Activated CD8-positive, alpha-beta memory T cell treated with anti-CD3 and anti-CD28 coated beads for 48 hours (primary cell): Measurements from ENCODE around the gene MROH9.

ENCODE experiments used
- DNase-seq, 3 experiments: peaks; one replicate each; pipeline ENCODE4 v3.0.0-alpha.2; 2020; ENCODE audit warnings: low read depth in 2 of 3, low spot score in 2 of 3

MROH9 gene

DNA sequence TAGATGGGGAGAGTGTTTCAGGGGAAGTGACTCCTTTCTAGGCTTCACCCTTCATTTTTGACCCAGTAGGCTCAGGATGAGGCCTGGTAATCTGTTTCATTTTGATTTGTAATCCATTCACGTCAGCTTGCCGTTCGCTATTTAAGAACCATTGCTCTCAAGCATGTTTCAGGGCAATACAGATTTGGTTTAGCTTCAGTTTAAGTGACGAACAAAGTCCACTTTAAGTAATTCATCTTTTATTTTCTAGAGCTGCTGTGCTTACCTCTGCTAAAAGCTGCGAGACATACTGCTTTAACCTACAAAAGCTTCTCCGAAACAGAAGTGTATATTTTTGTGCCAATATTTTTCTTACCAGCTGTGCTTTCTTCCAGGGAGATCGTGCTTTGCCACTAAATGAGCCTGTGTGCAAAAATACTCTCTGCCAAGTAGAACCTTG is 146.4 kb downstream of the MROH9 start:
- DNase-seq = no peak

DNA sequence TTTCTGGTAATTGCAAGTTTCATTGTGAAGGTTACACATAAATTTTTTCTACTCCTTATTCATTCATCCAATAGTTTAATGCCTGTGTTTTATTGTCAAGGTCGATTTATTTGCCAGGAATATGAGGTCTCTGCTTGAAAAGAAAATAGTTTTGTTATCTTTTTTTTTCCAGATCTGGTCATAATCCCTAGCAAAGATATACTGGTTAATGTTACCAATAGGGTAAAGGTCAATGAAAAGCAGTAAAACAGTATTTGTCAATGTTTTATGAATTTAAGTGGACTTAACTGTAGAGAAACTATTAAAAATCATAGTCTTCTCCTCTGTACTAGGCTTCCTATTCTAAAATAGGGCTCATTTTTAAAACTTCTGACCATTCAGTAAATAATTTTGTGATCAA is 147.3 kb downstream of the MROH9 start:
- DNase-seq = no peak

DNA sequence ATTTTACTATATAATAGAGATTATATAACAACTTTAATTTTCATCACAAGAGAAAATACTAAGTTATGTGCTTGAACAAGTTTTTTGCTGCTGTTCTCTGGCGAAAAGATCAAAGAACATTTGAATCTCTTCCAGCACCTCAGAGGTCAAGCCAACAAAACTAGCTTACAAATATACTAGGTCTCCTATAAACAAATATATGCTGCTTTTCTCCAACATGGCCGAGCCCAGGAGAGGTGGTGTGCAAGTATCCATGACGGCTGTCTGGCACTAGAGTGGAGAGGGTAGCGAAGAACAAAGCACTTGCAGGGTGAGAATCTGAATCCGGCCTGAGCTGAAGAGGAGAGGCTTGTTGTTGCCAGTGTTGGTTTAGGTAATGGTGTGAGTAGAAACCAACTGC is 147.9 kb downstream of the MROH9 start:
- no peak for DNase-seq

DNA sequence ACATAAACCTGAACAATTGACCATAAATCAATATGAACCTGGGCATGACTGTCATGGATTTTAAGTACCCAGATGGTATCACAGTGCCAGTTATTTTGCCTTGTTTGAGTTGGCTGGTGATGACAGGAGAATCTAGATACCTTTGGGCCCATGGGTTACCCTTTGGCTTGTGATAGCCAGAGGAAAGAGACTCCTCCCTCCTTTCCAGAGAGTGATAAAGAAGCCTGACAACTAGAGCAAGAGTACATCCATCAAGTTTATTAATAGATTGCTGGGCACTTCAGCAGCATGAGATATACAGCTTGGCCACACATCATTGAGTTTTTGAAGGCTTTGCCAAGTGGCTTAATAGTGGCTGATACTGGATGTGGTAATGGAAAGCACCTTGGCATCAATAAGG is 148.8 kb downstream of the MROH9 start:
- DNase-seq = no peak

DNA sequence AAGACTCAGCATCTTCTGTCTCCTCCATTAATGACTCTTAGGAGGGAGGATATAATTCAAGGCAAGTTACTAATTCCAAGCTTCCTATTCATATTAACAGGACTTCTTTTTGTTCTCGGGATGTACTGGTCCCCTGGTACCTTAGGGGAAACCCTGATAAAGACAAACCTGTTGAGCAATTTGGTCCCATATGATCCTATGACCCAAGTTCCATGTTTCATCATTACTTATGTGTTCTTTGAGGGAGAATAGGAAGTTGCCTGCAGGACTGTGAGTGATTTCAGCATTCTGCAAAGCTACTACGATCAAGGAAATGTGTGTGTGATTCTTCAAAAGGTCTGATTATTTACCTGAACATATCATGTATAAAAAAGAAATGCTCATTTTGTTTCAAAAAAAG is 149.5 kb downstream of the MROH9 start:
- no peak for DNase-seq

DNA sequence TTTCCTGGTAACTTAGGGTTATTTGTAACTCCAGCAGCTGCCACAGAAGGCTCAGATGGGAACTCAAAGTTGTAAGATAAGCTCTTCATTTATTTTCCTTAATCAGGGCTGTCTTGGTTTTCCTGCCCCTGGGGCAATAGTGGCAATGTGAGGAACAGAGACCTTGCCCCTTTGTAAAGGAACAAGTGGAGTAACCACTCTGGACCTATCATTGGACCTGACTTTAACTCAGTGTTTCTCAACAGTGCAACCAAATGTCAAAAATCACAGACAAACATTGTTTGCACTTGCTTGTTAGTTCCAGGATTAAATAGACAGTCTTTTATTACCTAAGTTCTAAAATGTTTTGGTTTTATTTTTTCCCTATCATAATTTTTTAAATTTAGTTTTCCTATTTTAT is 152.6 kb downstream of the MROH9 start:
- DNase-seq = no peak

DNA sequence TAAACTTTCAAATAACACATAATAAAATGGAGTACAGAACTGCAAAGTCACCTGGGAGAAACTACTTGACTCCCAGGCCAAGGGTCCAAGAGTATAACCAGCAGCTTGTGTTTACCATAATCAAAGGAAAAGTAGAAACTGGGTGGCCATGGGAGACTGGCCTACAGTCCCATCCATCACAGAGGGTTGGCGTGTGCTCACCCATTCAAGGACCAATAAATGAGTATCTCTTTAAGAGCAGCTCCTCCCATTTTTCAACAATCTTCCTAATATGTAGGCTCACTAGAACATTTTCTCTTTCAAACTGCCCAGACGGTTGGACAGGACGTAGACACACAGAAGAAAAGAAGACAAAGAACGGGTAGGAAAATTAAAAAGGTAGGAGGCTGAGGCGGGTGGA is 155.3 kb downstream of the MROH9 start, which contains the start of gene FMO3:
Gene FMO3 (plus strand): TSS at position 302 of the 400 bp plus-strand sequence. CDS start 1,754 bp downstream, outside the sequence.
- no peak for DNase-seq

DNA sequence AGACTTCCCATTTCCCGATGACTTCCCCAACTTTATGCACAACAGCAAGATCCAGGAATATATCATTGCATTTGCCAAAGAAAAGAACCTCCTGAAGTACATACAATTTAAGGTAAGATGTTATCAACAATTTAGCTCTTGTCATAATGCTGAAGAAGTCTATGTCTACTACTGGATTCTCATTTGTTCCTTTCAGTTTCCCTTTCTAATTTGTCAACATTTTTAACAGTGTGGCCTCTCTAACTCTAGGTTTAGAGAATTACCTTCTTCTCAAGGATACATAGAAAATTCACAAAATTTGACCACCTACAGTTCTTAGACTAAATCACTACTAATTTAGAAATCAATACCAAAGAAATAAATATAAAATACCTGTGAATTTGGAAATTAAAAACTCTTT is 168.5 kb downstream of the MROH9 start:
- no peak for DNase-seq

DNA sequence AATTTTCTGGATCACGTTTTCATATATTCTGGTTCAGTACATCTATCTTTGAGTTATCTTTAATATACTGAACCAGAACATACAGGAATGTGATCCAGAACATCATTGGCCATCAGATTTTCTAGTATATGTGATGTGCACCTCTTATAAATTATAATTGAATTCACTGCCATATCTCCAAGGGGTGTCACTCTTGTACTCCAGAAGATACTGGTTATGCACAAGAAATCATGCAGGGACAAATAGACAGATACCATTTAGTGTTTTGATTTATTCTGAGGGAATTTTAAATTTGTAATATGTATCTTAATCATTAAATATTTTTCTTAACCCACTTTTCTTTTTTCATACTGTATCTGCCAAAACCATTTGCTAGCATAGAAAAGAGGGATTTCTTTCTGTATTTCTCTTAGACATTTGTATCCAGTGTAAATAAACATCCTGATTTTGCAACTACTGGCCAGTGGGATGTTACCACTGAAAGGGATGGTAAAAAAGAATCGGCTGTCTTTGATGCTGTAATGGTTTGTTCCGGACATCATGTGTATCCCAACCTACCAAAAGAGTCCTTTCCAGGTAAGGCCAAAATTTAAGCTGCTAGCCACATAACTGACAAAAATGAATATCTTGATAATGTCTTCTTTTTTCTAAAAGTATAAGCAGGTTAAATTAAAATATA is 172.1 kb downstream of the MROH9 start:
- no peak for DNase-seq

DNA sequence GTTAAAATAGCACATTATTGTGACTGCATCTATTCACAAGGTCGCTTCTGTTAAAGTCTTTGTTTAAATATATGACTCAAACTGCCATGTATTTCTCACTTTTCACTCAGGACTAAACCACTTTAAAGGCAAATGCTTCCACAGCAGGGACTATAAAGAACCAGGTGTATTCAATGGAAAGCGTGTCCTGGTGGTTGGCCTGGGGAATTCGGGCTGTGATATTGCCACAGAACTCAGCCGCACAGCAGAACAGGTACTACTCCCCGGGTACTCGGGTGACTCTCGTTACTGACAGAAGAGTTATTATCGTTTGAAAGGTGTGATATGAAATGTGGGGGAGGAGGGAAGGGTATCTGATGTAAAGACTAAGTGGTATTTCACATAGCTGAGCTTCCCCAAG is 172.6 kb downstream of the MROH9 start:
- DNase-seq = no peak

DNA sequence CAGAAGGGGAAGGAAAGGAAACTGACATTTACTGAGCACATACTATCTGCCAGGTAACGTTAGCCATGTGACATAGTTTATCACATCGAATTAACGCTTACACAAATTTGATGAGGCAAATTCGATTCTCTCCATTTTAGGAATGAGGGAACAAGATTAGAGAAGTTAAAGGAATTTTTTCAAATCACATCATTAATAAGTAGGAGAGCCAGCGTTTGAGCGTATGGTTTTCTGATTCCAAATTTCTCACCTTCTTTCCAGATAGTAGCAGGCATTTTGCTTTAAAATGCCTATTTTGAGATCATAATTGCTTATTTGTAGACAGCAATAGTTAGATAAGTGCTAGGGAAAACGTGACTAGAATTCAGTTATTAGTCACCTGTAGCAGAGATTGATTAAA is 174.6 kb downstream of the MROH9 start:
- no peak for DNase-seq

DNA sequence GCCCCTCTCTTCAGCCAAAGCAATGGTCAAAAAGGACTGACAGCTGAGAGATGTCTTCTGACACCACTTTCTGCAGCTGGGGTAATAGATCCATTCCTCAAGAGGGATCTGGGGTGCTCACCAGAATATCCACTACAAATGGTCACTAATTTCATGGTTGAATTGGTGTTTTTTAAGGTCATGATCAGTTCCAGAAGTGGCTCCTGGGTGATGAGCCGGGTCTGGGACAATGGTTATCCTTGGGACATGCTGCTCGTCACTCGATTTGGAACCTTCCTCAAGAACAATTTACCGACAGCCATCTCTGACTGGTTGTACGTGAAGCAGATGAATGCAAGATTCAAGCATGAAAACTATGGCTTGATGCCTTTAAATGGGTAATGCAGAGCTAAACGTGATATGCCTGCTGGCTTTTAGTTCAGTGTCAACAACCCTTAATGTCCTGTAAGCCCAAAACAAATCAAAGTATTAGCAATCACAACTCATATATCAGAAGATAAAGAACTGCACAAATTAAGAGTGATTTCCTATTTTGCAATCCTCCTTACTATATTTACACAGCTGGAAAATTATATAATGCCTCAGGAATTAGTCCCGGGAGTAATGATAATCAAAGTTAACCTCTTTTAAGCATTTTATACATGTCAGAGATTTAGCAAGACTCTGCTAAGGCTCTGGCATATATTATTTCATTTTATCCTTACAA is 175.4 kb downstream of the MROH9 start:
- DNase-seq = no peak

DNA sequence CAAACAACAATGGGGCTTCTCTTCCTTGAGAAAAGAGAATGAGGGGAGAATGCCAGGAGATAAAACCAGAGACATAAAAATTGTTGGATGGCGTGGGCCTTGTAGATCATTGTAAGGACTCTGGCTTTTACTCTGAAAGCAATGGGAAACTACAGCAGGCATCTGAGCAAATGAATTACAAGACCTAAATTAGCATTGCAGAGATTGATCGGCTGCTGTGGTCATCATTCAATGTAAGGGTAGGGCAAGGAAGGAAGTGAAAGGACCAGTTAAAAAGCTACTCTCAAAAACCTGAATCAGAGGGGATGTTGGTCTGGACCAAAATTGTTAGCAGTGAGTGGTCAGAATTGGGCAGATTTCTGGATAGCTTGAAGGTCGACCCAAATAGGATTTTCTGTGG is 176.8 kb downstream of the MROH9 start:
- no peak for DNase-seq

DNA sequence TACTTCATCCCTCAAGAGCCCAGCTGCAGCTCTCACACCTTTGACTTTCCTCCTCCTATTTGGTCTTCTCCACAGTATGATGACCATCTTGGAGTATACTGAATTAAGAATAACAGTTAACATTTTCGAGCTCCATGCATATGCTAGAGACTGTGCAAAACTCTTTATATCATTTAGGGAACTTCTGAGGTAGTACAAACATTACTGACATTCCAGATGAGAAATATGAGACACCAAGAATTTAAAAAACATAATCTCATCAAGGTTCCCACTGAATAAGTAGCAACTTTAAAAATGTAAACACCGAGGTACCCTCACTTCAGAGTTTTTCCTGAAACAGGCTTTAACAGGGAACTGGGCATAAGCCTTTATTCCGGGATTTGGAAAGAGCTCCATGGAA is 178.0 kb downstream of the MROH9 start:
- no peak for DNase-seq
